Suprapubic skin (tissue), 4 donors: ENCODE results near the gene SPATS2L. TPM values are rescaled to one million over a fixed set of nuclear protein-coding genes. Genes with fewer than 3 reads are reported as not detected.

Experiments used
- DNase-seq, 2 donors: peaks; one replicate each; pipeline ENCODE4 v3.0.0-alpha.2; 2019; ENCODE audit warnings: low spot score in 2 of 2
- H3K27ac ChIP-seq: fragments of 200-600 bp; sonication (generic); one replicate; pipeline ENCODE4 v1.5.1; 2019
- H3K27me3 ChIP-seq: fragments of 200-600 bp; sonication (generic); one replicate; pipeline ENCODE4 v1.5.1; 2019
- H3K36me3 ChIP-seq: fragments of 200-600 bp; sonication (generic); one replicate; pipeline ENCODE4 v1.5.1; 2019
- H3K4me1 ChIP-seq: fragments of 200-600 bp; sonication (generic); one replicate; pipeline ENCODE4 v1.5.1; 2019
- H3K4me3 ChIP-seq: fragments of 200-600 bp; sonication (generic); one replicate; pipeline ENCODE4 v1.5.1; 2019; ENCODE audit warnings: mild to moderate bottlenecking
- H3K9me3 ChIP-seq: fragments of 200-600 bp; sonication (generic); one replicate; pipeline ENCODE4 v1.5.1; 2019
- CTCF ChIP-seq, 2 donors: fragments of 200-600 bp in 1 of 2; fragments of 450-650 bp in 1 of 2; sonication (generic) in 1 of 2; IDR thresholded peaks; one replicate each; pipeline ENCODE4 v1.5.1; 2016 to 2019; ENCODE audit warnings: antibody characterized with exemption in 2 of 2, mild to moderate bottlenecking in 1 of 2, moderate library complexity in 1 of 2
- EP300 ChIP-seq: sonication (generic); formaldehyde crosslinking; IDR thresholded peaks from one replicate; pipeline ENCODE4 v1.6.1; 2017; ENCODE audit warnings: antibody characterized with exemption
- POLR2A ChIP-seq, 2 donors: fragments of 450-650 bp; IDR thresholded peaks; one replicate each; pipeline ENCODE4 v1.6.1; 2017; ENCODE audit warnings: antibody characterized with exemption in 2 of 2, mild to moderate bottlenecking in 2 of 2, moderate library complexity in 2 of 2
- POLR2AphosphoS5 ChIP-seq, 3 donors: sonication (generic); formaldehyde crosslinking; IDR thresholded peaks; one replicate each; pipeline ENCODE4 v1.6.1; 2017; ENCODE audit warnings: antibody characterized with exemption in 3 of 3
- WGBS: methylation state at CpG from one replicate; pipeline ENCODE4 v1.1.5; 2018; 5-methylcytosine and 5-hydroxymethylcytosine counted together
- total RNA-seq, 4 donors: library from RNA; depleted of rRNA; stranded (reverse); fragments of >200 nt; gene quantifications; one replicate each; pipeline ENCODE4 v1.1.0, GENCODE V29; 2016

Gene SPATS2L
- total RNA-seq, 4 donors from 2014 or later = 39.9 to 104 (median 57.7) TPM

- H3K36me3 ChIP-seq = peaks cover 17% of the 10 kb centered on the region
- no peaks in the 10 kb centered on the region for H3K4me1 ChIP-seq
- no peak for DNase-seq
- no peak overlapping the region for H3K27ac ChIP-seq
- no peaks in the 10 kb centered on the region for H3K27me3 ChIP-seq
- H3K9me3 ChIP-seq = no peaks in the 10 kb centered on the region
- no peak for TF ChIP-seq POLR2A (IDR thresholded peaks at IDR 0.05)
- no peak for TF ChIP-seq CTCF (IDR thresholded peaks at IDR 0.05)
- no peak for TF ChIP-seq POLR2AphosphoS5 (IDR thresholded peaks at IDR 0.05)
- TF ChIP-seq EP300 = no peak
- no peak overlapping the region for H3K4me3 ChIP-seq
These were observed 110.9 kb downstream of the SPATS2L start for GRCh38 chr2:200417366-200417765.

- no peaks in the 10 kb centered on the region for H3K4me1 ChIP-seq
- H3K4me3 ChIP-seq = no peak overlapping the region
- whole genome bisulfite sequencing = 98% methylated on average over 2 of the region's 2 CpGs
- no peaks in the 10 kb centered on the region for H3K9me3 ChIP-seq
- TF ChIP-seq CTCF (IDR thresholded peaks at IDR 0.05) (no peak), POLR2A (IDR thresholded peaks at IDR 0.05) (no peak)
- no peak for DNase-seq
- H3K27me3 ChIP-seq = no peaks in the 10 kb centered on the region
- no peak overlapping the region for H3K27ac ChIP-seq
- peaks cover 22% of the 10 kb centered on the region for H3K36me3 ChIP-seq
These were observed 111.9 kb downstream of the SPATS2L start for GRCh38 chr2:200418399-200418798.

GRCh38 chr2:200419325-200419724 lies 112.8 kb downstream of the SPATS2L start:
- Histone ChIP-seq H3K36me3 (peaks cover 22% of the 10 kb centered on the region), H3K4me1 (no peaks in the 10 kb centered on the region), H3K27ac (no peak overlapping the region), H3K9me3 (no peaks in the 10 kb centered on the region), H3K27me3 (no peaks in the 10 kb centered on the region), H3K4me3 (no peak overlapping the region)
- TF ChIP-seq POLR2A (IDR thresholded peaks at IDR 0.05) = no peak
- no peak for TF ChIP-seq EP300
- TF ChIP-seq CTCF (IDR thresholded peaks at IDR 0.05) = no peak
- TF ChIP-seq POLR2AphosphoS5 (IDR thresholded peaks at IDR 0.05) = no peak
- 90% methylated on average over 9 of the region's 9 CpGs for WGBS
- DNase-seq = no peak

GRCh38 chr2:200421270-200421669 lies 114.8 kb downstream of the SPATS2L start:
- Histone ChIP-seq H3K36me3 (peaks cover 27% of the 10 kb centered on the region), H3K27ac (no peak overlapping the region), H3K27me3 (no peaks in the 10 kb centered on the region), H3K9me3 (no peaks in the 10 kb centered on the region), H3K4me3 (no peak overlapping the region), H3K4me1 (no peaks in the 10 kb centered on the region)
- 88% methylated on average over 1 of the region's 1 CpG for WGBS
- TF ChIP-seq POLR2A (IDR thresholded peaks at IDR 0.05) = no peak
- no peak for TF ChIP-seq CTCF (IDR thresholded peaks at IDR 0.05)
- TF ChIP-seq POLR2AphosphoS5 (IDR thresholded peaks at IDR 0.05) = no peak
- no peak for TF ChIP-seq EP300
- no peak for DNase-seq

DNA sequence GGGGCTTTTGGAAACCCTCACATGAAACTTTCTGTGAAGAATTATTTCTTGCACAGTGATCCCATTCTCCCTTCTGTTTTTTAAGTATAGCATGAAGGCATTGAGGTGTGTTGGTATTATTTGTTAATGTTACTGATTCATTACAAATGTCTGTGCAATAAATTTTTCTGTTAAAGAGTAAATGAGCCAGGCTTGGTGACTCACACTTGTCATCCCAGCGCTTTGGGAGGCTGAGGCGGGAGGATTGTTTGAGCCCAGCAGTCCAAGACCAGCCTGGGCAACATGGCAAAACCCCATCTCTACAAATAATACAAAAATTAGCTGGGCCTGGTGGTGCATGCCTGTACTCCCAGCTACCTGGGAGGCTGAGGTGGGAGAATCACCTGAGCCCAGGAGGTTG lies 115.6 kb downstream of the SPATS2L start:
- H3K36me3 ChIP-seq = peaks cover 25% of the 10 kb centered on the region
- H3K9me3 ChIP-seq = no peaks in the 10 kb centered on the region
- H3K4me1 ChIP-seq = no peaks in the 10 kb centered on the region
- TF ChIP-seq EP300 = no peak
- TF ChIP-seq POLR2AphosphoS5 (IDR thresholded peaks at IDR 0.05) = no peak
- no peak for TF ChIP-seq POLR2A (IDR thresholded peaks at IDR 0.05)
- TF ChIP-seq CTCF (IDR thresholded peaks at IDR 0.05) = no peak
- no peak for DNase-seq
- no peaks in the 10 kb centered on the region for H3K27me3 ChIP-seq
- 89% methylated on average over 2 of the region's 2 CpGs for WGBS
- H3K4me3 ChIP-seq = no peak overlapping the region
- H3K27ac ChIP-seq = no peak overlapping the region
